Measurements from ENCODE around the gene UQCC3.

DNA sequence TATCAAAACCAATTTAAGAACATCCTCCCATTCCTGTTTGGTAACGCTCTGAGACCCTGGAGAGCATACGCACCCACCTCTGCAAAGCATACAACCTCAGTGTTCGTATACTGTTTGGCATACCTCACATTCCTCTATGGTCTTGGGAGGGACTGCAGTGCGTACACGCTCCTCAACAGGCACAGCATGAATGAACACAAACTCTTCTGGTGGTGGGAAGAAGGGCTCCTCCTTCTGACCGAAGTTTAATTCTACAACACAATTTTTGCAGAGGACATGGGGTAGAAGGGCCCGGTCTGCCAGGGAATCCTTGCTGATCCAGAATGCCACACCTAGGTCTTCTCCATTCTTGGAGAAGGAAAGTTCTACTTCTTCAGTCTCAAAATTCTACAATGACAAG lies 50.5 kb downstream of the UQCC3 start:
- TF ChIP-seq POLR2A (IDR thresholded peaks at IDR 0.05): no peak
- TF ChIP-seq, protein P1, sequence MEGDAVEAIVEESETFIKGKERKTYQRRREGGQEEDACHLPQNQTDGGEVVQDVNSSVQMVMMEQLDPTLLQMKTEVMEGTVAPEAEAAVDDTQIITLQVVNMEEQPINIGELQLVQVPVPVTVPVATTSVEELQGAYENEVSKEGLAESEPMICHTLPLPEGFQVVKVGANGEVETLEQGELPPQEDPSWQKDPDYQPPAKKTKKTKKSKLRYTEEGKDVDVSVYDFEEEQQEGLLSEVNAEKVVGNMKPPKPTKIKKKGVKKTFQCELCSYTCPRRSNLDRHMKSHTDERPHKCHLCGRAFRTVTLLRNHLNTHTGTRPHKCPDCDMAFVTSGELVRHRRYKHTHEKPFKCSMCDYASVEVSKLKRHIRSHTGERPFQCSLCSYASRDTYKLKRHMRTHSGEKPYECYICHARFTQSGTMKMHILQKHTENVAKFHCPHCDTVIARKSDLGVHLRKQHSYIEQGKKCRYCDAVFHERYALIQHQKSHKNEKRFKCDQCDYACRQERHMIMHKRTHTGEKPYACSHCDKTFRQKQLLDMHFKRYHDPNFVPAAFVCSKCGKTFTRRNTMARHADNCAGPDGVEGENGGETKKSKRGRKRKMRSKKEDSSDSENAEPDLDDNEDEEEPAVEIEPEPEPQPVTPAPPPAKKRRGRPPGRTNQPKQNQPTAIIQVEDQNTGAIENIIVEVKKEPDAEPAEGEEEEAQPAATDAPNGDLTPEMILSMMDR (IDR thresholded peaks at IDR 0.05): no peak
